Right lobe of liver (tissue), 6 donors: ENCODE measurements around the gene ITPR2. TPM values are rescaled to one million over a fixed set of nuclear protein-coding genes. Genes with fewer than 3 reads are reported as not detected.

Source experiments
- ATAC-seq, 4 donors: fragments of 200-7000 bp; cut with Tn5 transposase; one replicate each; pipeline ENCODE4 v1.9.1; 2020; ENCODE audit warnings: mild to moderate bottlenecking in 4 of 4, moderate library complexity in 4 of 4
- DNase-seq, 3 donors: peaks; one replicate each; pipeline ENCODE4 v3.0.0-alpha.2; 2020
- H3K27ac ChIP-seq, 3 donors: fragments of 200-600 bp; one replicate each; pipeline ENCODE4 v1.8.0; 2022
- H3K27me3 ChIP-seq, 2 donors: fragments of 200-600 bp; one replicate each; pipeline ENCODE4 v1.8.0; 2022
- H3K36me3 ChIP-seq, 4 donors: fragments of 200-600 bp; sonication (generic) in 1 of 4; one replicate each; pipeline versions ENCODE4 v1.5.1 to v1.8.0; 2017 to 2022; ENCODE audit warnings: control low read depth in 1 of 4
- H3K4me1 ChIP-seq, 4 donors: fragments of 200-600 bp; sonication (generic) in 1 of 4; one replicate each; pipeline versions ENCODE4 v1.5.1 to v1.8.0; 2017 to 2022; ENCODE audit warnings: control low read depth in 1 of 4
- H3K4me3 ChIP-seq, 3 donors: fragments of 200-600 bp; one replicate each; pipeline ENCODE4 v1.8.0; 2022
- H3K9me3 ChIP-seq, 4 donors: fragments of 200-600 bp; sonication (generic) in 1 of 4; one replicate each; pipeline versions ENCODE4 v1.5.1 to v1.8.0; 2017 to 2022; ENCODE audit warnings: control low read depth in 1 of 4
- CTCF ChIP-seq, 4 donors: fragments of 200-600 bp in 3 of 4; fragments of 450-650 bp in 1 of 4; IDR thresholded peaks; one replicate each; pipeline versions ENCODE4 v1.5.1 to v1.8.0; 2016 to 2022; ENCODE audit warnings: antibody characterized with exemption in 4 of 4, mild to moderate bottlenecking in 2 of 4
- POLR2A ChIP-seq: fragments of 450-650 bp; IDR thresholded peaks from one replicate; pipeline ENCODE4 v1.6.1; 2017; ENCODE audit warnings: antibody characterized with exemption, mild to moderate bottlenecking
- WGBS: methylation state at CpG from one replicate; pipeline ENCODE4 v1.1.6; 2018; ENCODE audit warnings: low coverage, low lambda C conversion rate; ENCODE audit not compliant: insufficient coverage; ENCODE audit errors: missing lambda C conversion rate; 5-methylcytosine and 5-hydroxymethylcytosine counted together
- intact Hi-C, 2 donors: fragments of 100-400 bp; cut with DNase I; formaldehyde crosslinking; loops; one replicate each; pipeline versions ENCODE4 v1.11.2 to v1.14.1; 2022
- total RNA-seq, 6 experiments: library from RNA; depleted of rRNA in 2 of 6; stranded (reverse); fragments of >200 nt in 2 of 6; fragmentation: NEBNext Ultra II Directional in 3 of 6; extraction: Animal tissue kit (Norgen Biotek cat#: 25700) in 3 of 6; gene quantifications; one replicate each; pipeline versions ENCODE4 v1.1.0 to v1.2.4, GENCODE V29; 2016 to 2023
- donor health status: DM: no; HTN: yes; CAD: no.
- donor health status: DM: no; HTN: no; CAD: no.
- donor health status: DM: no; HTN: no; CAD: no.
- donor health status: DM: no; HTN: yes; CAD: no.
- donor health status: DM: no; HTN: yes; CAD: no.

Gene ITPR2
- total RNA-seq, 6 experiments from 2014 or later, result 39.3 to 114 (median 57.2) TPM

- no peak for DNase-seq
- no peak for ATAC-seq
- Histone ChIP-seq H3K4me3 (no peak overlapping the region), H3K27ac (no peak overlapping the region), H3K9me3 (no peaks in the 10 kb centered on the region), H3K4me1 (no peaks in the 10 kb centered on the region), H3K27me3 (no peaks in the 10 kb centered on the region), H3K36me3 (peaks cover 0 to 33% (median 5%) of the 10 kb centered on the region in 4 donors)
- WGBS, result 93% methylated on average over 4 of the region's 4 CpGs
- intact Hi-C loops, result no loop called here
- TF ChIP-seq POLR2A, result no peak
- TF ChIP-seq CTCF (IDR thresholded peaks at IDR 0.05), result no peak
Observed at GRCh38 chr12:26698186-26698585, 134.8 kb downstream of the ITPR2 start.

GRCh38 chr12:26697217-26697616 lies 135.8 kb downstream of the ITPR2 start:
- no peak for DNase-seq
- Histone ChIP-seq H3K36me3 (peaks cover 0 to 43% (median 6%) of the 10 kb centered on the region in 4 donors), H3K4me1 (no peaks in the 10 kb centered on the region), H3K9me3 (no peaks in the 10 kb centered on the region), H3K27ac (no peak overlapping the region), H3K4me3 (no peak overlapping the region), H3K27me3 (no peaks in the 10 kb centered on the region)
- no peak for ATAC-seq
- WGBS, result 92% methylated on average over 3 of the region's 3 CpGs
- TF ChIP-seq CTCF (IDR thresholded peaks at IDR 0.05) (no peak), POLR2A (no peak)
- intact Hi-C loops, result no loop called here

GRCh38 chr12:26696613-26697092 lies 136.3 kb downstream of the ITPR2 start:
- Histone ChIP-seq H3K36me3 (peaks cover 0 to 45% (median 6%) of the 10 kb centered on the region in 4 donors), H3K27me3 (no peaks in the 10 kb centered on the region), H3K4me1 (no peaks in the 10 kb centered on the region), H3K27ac (no peak overlapping the region), H3K4me3 (no peak overlapping the region), H3K9me3 (no peaks in the 10 kb centered on the region)
- TF ChIP-seq CTCF (IDR thresholded peaks at IDR 0.05), result no peak
- no peak for TF ChIP-seq POLR2A
- intact Hi-C loops, result no loop called here
- no peak for DNase-seq
- no peak for ATAC-seq
- WGBS, result 73% methylated on average over 7 of the region's 7 CpGs

GRCh38 chr12:26696048-26696612 lies 136.9 kb downstream of the ITPR2 start:
- peaks cover 0 to 45% (median 6%) of the 10 kb centered on the region in 4 donors for H3K36me3 ChIP-seq
- intact Hi-C loops, result no loop called here
- WGBS, result 94% methylated on average over 3 of the region's 3 CpGs
- H3K27ac ChIP-seq, result no peak overlapping the region
- DNase-seq, result no peak
- no peaks in the 10 kb centered on the region for H3K4me1 ChIP-seq
- H3K9me3 ChIP-seq, result no peaks in the 10 kb centered on the region
- H3K4me3 ChIP-seq, result no peak overlapping the region
- TF ChIP-seq POLR2A, result no peak
- TF ChIP-seq CTCF (IDR thresholded peaks at IDR 0.05), result no peak
- ATAC-seq, result no peak
- H3K27me3 ChIP-seq, result no peaks in the 10 kb centered on the region
